ENCODE measurements around the gene PHF12. TPM values are rescaled to one million over a fixed set of nuclear protein-coding genes. Genes with fewer than 3 reads are reported as not detected.

The PHF12 gene
- total and polyA plus RNA-seq, 2 of the 4 experiments (the other 2 are of a cell fraction): 24.4 to 25.6 TPM

DNA sequence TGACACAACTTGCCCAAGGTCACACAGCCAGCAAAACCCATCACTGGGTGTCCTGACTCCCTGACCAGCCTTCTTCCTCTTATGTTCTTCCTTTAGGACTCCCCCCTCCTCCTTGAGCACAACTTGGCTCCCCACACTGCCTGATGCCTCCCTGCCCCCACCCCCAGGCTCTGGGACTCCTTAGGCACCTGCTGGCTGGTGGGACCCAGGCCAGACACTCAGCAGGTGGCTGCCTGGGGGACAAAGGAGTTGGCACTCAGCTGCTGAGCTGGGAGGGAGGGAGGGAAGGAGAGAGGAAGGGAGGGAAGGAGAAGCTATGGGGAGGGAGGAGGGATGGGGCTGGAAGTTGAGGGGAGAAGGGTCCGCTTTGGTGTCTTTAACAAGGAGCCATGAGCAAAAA is 46.5 kb upstream of the PHF12 start:
- H2BK15ac ChIP-seq (ENCODE audit: low read depth, low read length): no peak overlapping the region
- H3K4me1 ChIP-seq (ENCODE audit: control insufficient read depth, insufficient read depth, low read length): no peaks in the 10 kb centered on the region
- H3K56ac ChIP-seq (ENCODE audit: extremely low read depth, insufficient read depth, low read length): no peak overlapping the region
- H4K91ac ChIP-seq (ENCODE audit: insufficient read depth, low read depth, low read length): no peak overlapping the region
- H3K4ac ChIP-seq (ENCODE audit: low read depth, low read length): no peak overlapping the region
- no peak for ATAC-seq (ENCODE audit: low read depth)
- TF ChIP-seq POLR2A (IDR thresholded peaks at IDR 0.05; ENCODE audit: low read depth, low read length) (no peak), FOS (IDR thresholded peaks at IDR 0.05; ENCODE audit: low read depth, low read length) (no peak), ELK1 (IDR thresholded peaks at IDR 0.05; ENCODE audit: borderline replicate concordance, low read depth, low read length) (no peak), BHLHE40 (IDR thresholded peaks at IDR 0.05; ENCODE audit: low read depth, low read length) (no peak)
- TF ChIP-seq, protein P1, sequence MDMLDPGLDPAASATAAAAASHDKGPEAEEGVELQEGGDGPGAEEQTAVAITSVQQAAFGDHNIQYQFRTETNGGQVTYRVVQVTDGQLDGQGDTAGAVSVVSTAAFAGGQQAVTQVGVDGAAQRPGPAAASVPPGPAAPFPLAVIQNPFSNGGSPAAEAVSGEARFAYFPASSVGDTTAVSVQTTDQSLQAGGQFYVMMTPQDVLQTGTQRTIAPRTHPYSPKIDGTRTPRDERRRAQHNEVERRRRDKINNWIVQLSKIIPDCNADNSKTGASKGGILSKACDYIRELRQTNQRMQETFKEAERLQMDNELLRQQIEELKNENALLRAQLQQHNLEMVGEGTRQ (IDR thresholded peaks at IDR 0.05; ENCODE audit: low read depth, low read length): no peak
- no peaks in the 10 kb centered on the region; the same call in 1 of the 2 replicates for H4K20me1 ChIP-seq (ENCODE audit: insufficient read depth, low read length)
- H3K4me3 ChIP-seq (ENCODE audit: insufficient read depth, low read depth, low read length): no peak overlapping the region
- ChIA-PET CTCF (no interaction called here), POLR2A (ENCODE audit: unreplicated experiment) (no interaction called here)
- no peak overlapping the region for H2AK9ac ChIP-seq (replicated peaks; ENCODE audit: low read depth, low read length, poor library complexity)
- no peak overlapping the region for H2BK20ac ChIP-seq (ENCODE audit: low read depth, low read length)
- no peak overlapping the region for H3K4me2 ChIP-seq (ENCODE audit: low read depth, low read length)
- 0 out of 2 replicates have a peak, but pooled peaks cover 2% of the 10 kb centered on the region for H3K9me1 ChIP-seq (ENCODE audit: insufficient read depth, low read length)
- no peak overlapping the region for H3K23ac ChIP-seq (ENCODE audit: low read depth, low read length)
- no peak overlapping the region for H2BK5ac ChIP-seq (ENCODE audit: low read depth, low read length, poor library complexity, severe bottlenecking)
- H4K8ac ChIP-seq (ENCODE audit: low read depth in 2 of 2, low read length in 2 of 2): no peak overlapping the region
- WGBS, 2 experiments (ENCODE audit: extremely low coverage in 2 of 2, insufficient read length in 1 of 2): no CpG with 5 or more reads among the region's 1 CpG
- DNase-seq: no peak
- no peak overlapping the region for H2AK5ac ChIP-seq (ENCODE audit: low read depth, low read length)
- in situ Hi-C loops (cut with MboI; ENCODE audit: low sequenced_read_pairs): no loop called here
- H3K27me3 ChIP-seq (ENCODE audit: control insufficient read depth, insufficient read depth, low read length): peaks cover 66% of the 10 kb centered on the region
- intact Hi-C loops (cut with micrococcal nuclease): no loop called here
- H3K14ac ChIP-seq (replicated peaks; ENCODE audit: low read depth, low read length): no peak overlapping the region
- H4K5ac ChIP-seq (ENCODE audit: low read depth, low read length): no peak overlapping the region
- dilution Hi-C loops (cut with HindIII; ENCODE audit: low sequenced_read_pairs, unreplicated experiment): no loop called here
- H3K36me3 ChIP-seq (ENCODE audit: control insufficient read depth, insufficient read depth, low read length): no peaks in the 10 kb centered on the region
- no peaks in the 10 kb centered on the region for H3K79me1 ChIP-seq (ENCODE audit: low read depth in 1 of 2, low read length in 2 of 2)
- H2AFZ ChIP-seq (replicated peaks; ENCODE audit: low read length, poor library complexity): no peak overlapping the region
- no peak overlapping the region for H2BK120ac ChIP-seq (ENCODE audit: low read depth, low read length)
- no peaks in the 10 kb centered on the region for H3K9me3 ChIP-seq (ENCODE audit: control insufficient read depth, insufficient read depth, low read length)
- H3K27ac ChIP-seq (ENCODE audit: insufficient read depth, low read length): no peak overlapping the region
- BruUV-seq (replicated peaks): no TSS peak
- no peak overlapping the region for H3K18ac ChIP-seq (ENCODE audit: low read depth, low read length)
- H3K9ac ChIP-seq (ENCODE audit: low read depth, low read length): no peak overlapping the region
